Measurements from ENCODE around the gene JMJD4. TPM values are rescaled to one million over a fixed set of nuclear protein-coding genes. Genes with fewer than 3 reads are reported as not detected.

The JMJD4 gene
- total and polyA plus RNA-seq, 2 of the 8 experiments (the other 6 are each of a cell fraction or from before 2014, with no cell fraction given): 13.2 to 23.3 TPM

DNA sequence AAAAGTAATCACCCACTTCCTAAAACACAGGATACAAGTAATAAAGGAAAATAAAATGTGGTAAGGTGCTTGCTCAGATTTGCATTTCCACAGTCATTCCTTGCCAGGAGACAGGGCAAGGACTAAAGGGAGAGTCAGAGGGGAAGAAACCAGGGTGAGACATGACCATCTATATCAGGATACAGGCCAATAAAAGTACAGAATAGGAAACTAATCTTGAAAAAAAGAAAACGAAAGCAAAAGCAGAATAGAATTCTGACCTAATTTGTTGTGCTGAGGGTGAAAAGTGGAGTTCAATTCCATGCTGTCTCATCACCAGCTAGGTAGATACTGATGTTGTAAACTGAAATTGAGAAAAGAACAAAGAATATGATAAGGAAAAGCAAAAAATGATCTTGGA is 27.3 kb downstream of the JMJD4 start:
- Histone ChIP-seq H2BK20ac (ENCODE audit: low read length) (no peak overlapping the region), H3K18ac (ENCODE audit: extremely low read depth, low read length) (no peak overlapping the region), H2AFZ (ENCODE audit: low read length) (no peak overlapping the region), H3K79me1 (ENCODE audit: low read depth, low read length) (no peaks in the 10 kb centered on the region), H3K4me3 (ENCODE audit: extremely low read depth in 1 of 4, insufficient read depth in 2 of 4, low read depth in 3 of 4, low read length in 4 of 4) (no peak overlapping the region), H3K27ac (ENCODE audit: low read depth, low read length) (no peak overlapping the region), H3K4me1 (replicated peaks in 1 of 4; ENCODE audit: control insufficient read depth in 3 of 4, insufficient read depth in 4 of 4, low read length in 3 of 4) (no peaks in the 10 kb centered on the region), H3K4ac (replicated peaks; ENCODE audit: insufficient read length, low read depth, low read length) (no peak overlapping the region), H4K5ac (ENCODE audit: insufficient read length, low read depth, low read length) (no peak overlapping the region), H3K14ac (ENCODE audit: insufficient read length) (no peak overlapping the region), H2BK120ac (replicated peaks; ENCODE audit: low read depth, low read length) (no peak overlapping the region), H2BK15ac (ENCODE audit: low read length) (no peak overlapping the region), H2BK12ac (ENCODE audit: low read depth, low read length) (no peak overlapping the region), H4K91ac (replicated peaks; ENCODE audit: insufficient read length, low read length) (no peak overlapping the region), H3K9me3 (ENCODE audit: insufficient read depth in 2 of 2, low read depth in 1 of 2, low read length in 1 of 2) (peaks cover 25 to 33% of the 10 kb centered on the region in 2 experiments), H4K20me1 (replicated peaks in 1 of 2; ENCODE audit: control insufficient read depth in 1 of 2, insufficient read depth in 2 of 2, low read length in 2 of 2) (no peaks in the 10 kb centered on the region), H3K27me3 (replicated peaks in 1 of 4; ENCODE audit: control insufficient read depth in 3 of 4, extremely low read depth in 1 of 4, insufficient read depth in 3 of 4, low read length in 3 of 4) (no peaks in the 10 kb centered on the region), H3K23me2 (ENCODE audit: low read depth, low read length) (no peaks in the 10 kb centered on the region), H3K23ac (ENCODE audit: insufficient read length) (no peak overlapping the region), H2AK5ac (ENCODE audit: low read depth, low read length) (no peak overlapping the region), H4K8ac (ENCODE audit: extremely low read depth, insufficient read depth, low read length) (no peak overlapping the region), H3K79me2 (ENCODE audit: control insufficient read depth in 1 of 2, insufficient read depth in 2 of 2, low read length in 2 of 2) (no peaks in the 10 kb centered on the region), H3K36me3 (ENCODE audit: control insufficient read depth in 2 of 4, insufficient read depth in 4 of 4, low read length in 3 of 4) (no peaks in the 10 kb centered on the region), H2BK5ac (ENCODE audit: low read depth, low read length) (no peak overlapping the region), H3K9ac (replicated peaks in 1 of 4; ENCODE audit: extremely low read depth in 1 of 4, low read depth in 3 of 4, low read length in 3 of 4) (no peak overlapping the region), H3K4me2 (ENCODE audit: insufficient read depth in 1 of 2, low read depth in 2 of 2, low read length in 2 of 2) (no peak overlapping the region), H3K56ac (replicated peaks; ENCODE audit: insufficient read length, low read depth, low read length) (no peak overlapping the region)
- FAIRE-seq: no peak
- POLR2A ChIA-PET (ENCODE audit: partially characterized antibody): no interaction called here
- CTCF ChIA-PET (ENCODE audit: partially characterized antibody): interaction anchor here (1.3 kb wide), 1 partner anchor 165 kb away, joined by 3 read pairs; no protein-coding TSS in a partner anchor
- 86% methylated on average over 1 of the region's 1 CpG; no CpG with 5 or more reads in 1 of the 2 experiments for WGBS, 2 experiments (ENCODE audit: extremely low coverage in 1 of 2, insufficient coverage in 1 of 2, insufficient read length in 1 of 2, insufficient replicate concordance in 2 of 2, low coverage in 1 of 2, low lambda C conversion rate in 2 of 2, missing lambda C conversion rate in 1 of 2)
- DNase-seq (ENCODE audit: low read depth in 1 of 2, low spot score in 2 of 2): no peak
- TF ChIP-seq SP4 (IDR thresholded peaks at IDR 0.05; ENCODE audit: low read length) (no peak), RBBP5 (IDR thresholded peaks at IDR 0.05; ENCODE audit: borderline replicate concordance, low read depth, low read length) (no peak), ASH2L (IDR thresholded peaks at IDR 0.05; ENCODE audit: low read length) (no peak), FOSL1 (IDR thresholded peaks at IDR 0.05; ENCODE audit: insufficient read depth, low read depth, low read length) (no peak), TAF1 (IDR thresholded peaks at IDR 0.05; ENCODE audit: low read depth, low read length) (no peak), TEAD4 (IDR thresholded peaks at IDR 0.05; ENCODE audit: low read depth, low read length) (no peak)

Data from H1 (cell line).